ENCODE results near the gene ING5. TPM values are rescaled to one million over a fixed set of nuclear protein-coding genes. Genes with fewer than 3 reads are reported as not detected.

The ING5 gene
- total RNA-seq, 1 donor from 2014 or later: 16.3 TPM

- Mint-ChIP-seq H3K27me3 (ENCODE audit: low read depth) (no peaks in the 10 kb centered on the region), H3K4me3 (ENCODE audit: unreplicated experiment) (no peak overlapping the region), H3K27ac (ENCODE audit: unreplicated experiment) (no peak overlapping the region), H3K4me1 (ENCODE audit: low read depth) (peaks cover 16% of the 10 kb centered on the region), H3K9me3 (ENCODE audit: low read depth) (no peaks in the 10 kb centered on the region), H3K36me3 (ENCODE audit: low read depth) (peaks cover 10% of the 10 kb centered on the region)
- DNase-seq (ENCODE audit: low spot score): no peak
- TF ChIP-seq CTCF (IDR thresholded peaks at IDR 0.05): no peak
These were observed 33.0 kb upstream of the ING5 start for GRCh38 chr2:241668839-241669238.

DNA sequence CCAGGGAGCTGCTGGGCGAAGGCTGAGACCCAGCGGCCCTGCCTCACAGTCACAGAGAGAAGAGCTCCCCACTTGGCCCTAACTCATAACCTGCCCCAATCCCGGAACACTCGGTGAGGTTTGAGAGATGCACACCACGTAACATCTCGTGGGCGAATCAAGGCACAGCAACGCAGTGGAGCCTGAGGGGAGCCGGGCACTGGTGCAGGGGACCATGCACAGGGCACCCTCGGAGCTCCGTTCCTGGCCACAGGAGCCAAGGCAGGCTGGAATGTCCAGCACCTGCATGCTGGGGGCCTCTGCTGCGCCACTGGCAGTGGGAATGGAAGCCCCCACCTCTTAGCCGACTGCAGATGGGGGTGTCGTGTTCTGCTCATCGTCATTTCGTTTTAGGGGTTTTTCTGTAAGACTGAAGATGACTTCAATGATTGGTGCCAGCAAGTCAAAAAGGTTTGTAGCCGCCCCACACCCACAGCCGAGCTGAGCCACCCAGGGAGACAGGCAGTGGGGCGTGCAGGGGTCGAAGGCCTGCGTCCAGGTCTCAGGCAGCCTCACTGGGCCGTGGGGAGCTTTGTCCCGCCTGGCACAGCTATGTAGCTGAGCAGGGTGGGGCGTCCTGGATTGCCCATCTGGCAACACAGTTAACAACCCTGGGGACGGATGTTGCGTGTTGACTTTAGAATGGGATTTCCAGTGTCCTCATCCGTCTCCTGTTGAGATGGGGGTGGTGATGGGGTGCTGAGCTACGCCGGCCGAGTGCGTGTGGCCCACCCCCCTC, 31.3 kb upstream of the ING5 start:
- no peak for DNase-seq (ENCODE audit: low spot score)
- Mint-ChIP-seq H3K27me3 (ENCODE audit: low read depth) (no peaks in the 10 kb centered on the region), H3K4me1 (ENCODE audit: low read depth) (peaks cover 9% of the 10 kb centered on the region), H3K36me3 (ENCODE audit: low read depth) (peaks cover 10% of the 10 kb centered on the region), H3K4me3 (ENCODE audit: unreplicated experiment) (no peak overlapping the region), H3K9me3 (ENCODE audit: low read depth) (no peaks in the 10 kb centered on the region), H3K27ac (ENCODE audit: unreplicated experiment) (no peak overlapping the region)
- no peak for TF ChIP-seq CTCF (IDR thresholded peaks at IDR 0.05)

DNA sequence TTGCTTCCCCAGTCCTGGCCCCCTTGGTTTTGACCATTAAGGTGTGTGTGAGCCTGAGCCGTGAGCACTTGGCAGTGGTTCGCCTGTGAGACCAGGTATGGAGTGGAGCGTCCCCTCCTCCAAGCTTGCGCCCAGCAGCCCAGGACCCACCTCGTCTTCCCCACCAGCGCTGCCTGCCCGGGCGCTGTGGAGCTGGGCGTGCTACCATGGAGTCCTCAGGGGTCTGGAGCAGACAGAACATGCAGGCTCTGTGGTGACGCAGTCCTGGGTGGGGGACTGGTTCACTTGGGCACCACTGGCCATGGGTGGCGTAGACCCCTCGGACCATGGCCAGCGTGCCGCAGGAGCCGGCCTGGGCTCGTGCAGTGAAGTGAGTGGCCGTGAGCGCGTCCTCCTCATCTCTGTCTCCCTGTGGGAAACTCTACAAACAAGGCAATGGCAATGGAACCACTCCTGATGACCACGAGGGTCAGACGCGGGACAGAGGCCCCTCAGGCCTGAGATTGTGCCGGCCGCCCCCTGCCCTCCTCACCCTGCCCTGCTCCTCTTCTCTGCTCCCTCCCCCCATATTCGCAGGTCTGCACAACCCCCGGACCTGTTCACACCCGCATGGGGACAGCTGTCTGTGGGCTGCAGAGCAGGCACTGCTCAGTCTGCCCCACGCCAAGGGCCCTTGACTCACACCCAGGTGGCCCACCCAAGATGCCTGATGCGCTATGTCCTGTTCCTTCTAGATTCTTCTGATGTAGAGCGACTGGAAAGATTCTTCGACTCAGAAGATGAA, 30.2 kb upstream of the ING5 start:
- no peak for TF ChIP-seq CTCF (IDR thresholded peaks at IDR 0.05)
- H3K27me3 Mint-ChIP-seq (ENCODE audit: low read depth): no peaks in the 10 kb centered on the region

DNA sequence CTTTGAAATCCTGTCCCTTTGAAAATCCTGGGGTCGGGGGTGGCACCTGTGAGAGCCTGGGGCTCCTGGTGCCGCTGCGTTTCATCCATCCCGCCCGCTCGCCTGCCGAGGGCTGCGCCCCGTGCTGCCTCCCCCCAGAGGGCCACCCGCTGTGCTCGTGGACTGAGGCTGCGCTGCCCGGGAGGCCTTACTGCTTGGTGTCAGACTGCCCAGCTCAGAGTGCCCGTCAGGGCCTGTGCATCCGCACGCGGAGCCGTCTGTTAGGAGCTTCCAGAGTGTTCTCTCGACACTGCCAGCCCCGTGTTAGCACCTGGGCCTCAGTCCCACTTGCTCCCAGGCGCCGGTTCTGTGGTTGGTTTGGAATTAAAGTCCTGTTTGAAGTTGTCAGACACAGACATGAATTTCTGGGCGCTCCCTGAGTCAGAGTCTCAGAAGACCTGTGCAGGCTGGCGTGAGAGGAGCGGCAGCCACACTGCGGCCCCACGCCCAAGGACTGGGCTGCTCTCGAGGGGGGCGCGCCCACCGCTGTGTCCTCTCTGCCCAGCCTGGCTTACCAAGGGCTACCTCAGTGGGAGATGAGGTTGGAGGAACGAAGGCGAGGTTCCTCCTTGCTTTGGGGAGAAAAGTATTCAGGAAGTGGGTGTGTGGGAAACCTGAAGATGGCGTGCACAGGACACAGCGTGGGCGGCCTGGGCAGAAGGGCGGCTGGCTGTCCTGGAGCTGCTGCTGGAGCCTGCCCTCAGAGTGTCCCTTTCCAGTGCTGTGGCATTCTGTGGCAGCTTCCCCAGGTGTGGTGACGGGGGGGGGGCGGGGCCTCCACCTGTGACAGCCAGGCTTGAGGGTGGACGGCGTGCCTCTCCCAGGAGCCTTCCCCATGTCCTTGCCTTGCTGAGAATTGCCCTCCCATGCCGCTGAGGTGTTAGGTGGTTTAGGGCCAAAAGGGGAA, 29.3 kb upstream of the ING5 start:
- H3K27ac Mint-ChIP-seq (ENCODE audit: unreplicated experiment): no peak overlapping the region
- H3K36me3 Mint-ChIP-seq (ENCODE audit: low read depth): peaks cover 10% of the 10 kb centered on the region
- no peak overlapping the region for H3K4me3 Mint-ChIP-seq (ENCODE audit: unreplicated experiment)
- no peak for DNase-seq (ENCODE audit: low spot score)
- H3K27me3 Mint-ChIP-seq (ENCODE audit: low read depth): no peaks in the 10 kb centered on the region
- H3K4me1 Mint-ChIP-seq (ENCODE audit: low read depth): no peaks in the 10 kb centered on the region
- H3K9me3 Mint-ChIP-seq (ENCODE audit: low read depth): no peaks in the 10 kb centered on the region
- no peak for TF ChIP-seq CTCF (IDR thresholded peaks at IDR 0.05)

More for the DNA sequence above, 30.2 kb upstream of the ING5 start:
- DNase-seq (ENCODE audit: low spot score): no peak
- Mint-ChIP-seq H3K27ac (ENCODE audit: unreplicated experiment) (no peak overlapping the region), H3K4me1 (ENCODE audit: low read depth) (no peaks in the 10 kb centered on the region), H3K36me3 (ENCODE audit: low read depth) (peaks cover 10% of the 10 kb centered on the region), H3K4me3 (ENCODE audit: unreplicated experiment) (no peak overlapping the region), H3K9me3 (ENCODE audit: low read depth) (no peaks in the 10 kb centered on the region)

All from chondrocyte (in vitro differentiated cells).